H54 (cell line): Measurements from ENCODE around the gene CRHBP.

Experiments
- DNase-seq: peaks from one replicate; pipeline ENCODE4 v3.0.0; 2011; ENCODE audit warnings: low spot score, mixed read lengths; ENCODE audit not compliant: insufficient read length
- FAIRE-seq: peaks from 3 replicates; lab custom pipeline; 2011; peaks lifted over from hg19 to GRCh38; lab: Jason Lieb, UNC
- POLR2A ChIP-seq: IDR thresholded peaks from 2 replicates; pipeline ENCODE4 v1.6.1; 2011; ENCODE audit warnings: low read depth, mild to moderate bottlenecking, low read length

CRHBP gene

GRCh38 chr5:77016962-77017361 lies 64.1 kb downstream of the CRHBP start:
- TF ChIP-seq POLR2A = no peak
- FAIRE-seq (no peak), DNase-seq (no peak)

DNA sequence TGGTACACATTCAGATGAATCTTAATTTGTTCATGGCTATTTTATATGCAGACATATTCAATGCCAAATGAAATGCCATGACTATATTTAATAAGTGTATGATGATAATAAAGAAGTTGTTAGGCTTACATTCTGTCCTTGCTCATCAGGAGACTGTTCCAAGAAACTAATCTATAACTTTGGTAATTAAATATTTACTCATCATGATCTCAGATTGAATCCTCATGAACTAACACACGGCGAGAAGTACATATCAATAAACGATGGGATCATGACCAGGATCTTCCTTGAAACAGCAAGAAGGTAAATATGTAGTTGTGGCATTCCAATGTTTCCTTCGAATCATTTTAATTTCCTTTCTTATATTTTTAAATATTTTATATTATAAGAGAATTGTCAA lies 64.8 kb downstream of the CRHBP start:
- FAIRE-seq (no peak), DNase-seq (no peak)
- no peak for TF ChIP-seq POLR2A
